NCI-H69 (cell line): Measurements from ENCODE around the gene NCF1.
A peak's percentile ranks its signal among the peaks of the same experiment; 100 is the strongest.
"Not testable (repeated sequence)": the region's sequence is repeated elsewhere in the genome, so short reads cannot be mapped to it uniquely, and the experiment has no call there.

Experiments used
- DNase-seq: peaks from one replicate; lab custom pipeline; 2025; lab: John Stamatoyannopoulos, UW

The NCF1 gene

DNA sequence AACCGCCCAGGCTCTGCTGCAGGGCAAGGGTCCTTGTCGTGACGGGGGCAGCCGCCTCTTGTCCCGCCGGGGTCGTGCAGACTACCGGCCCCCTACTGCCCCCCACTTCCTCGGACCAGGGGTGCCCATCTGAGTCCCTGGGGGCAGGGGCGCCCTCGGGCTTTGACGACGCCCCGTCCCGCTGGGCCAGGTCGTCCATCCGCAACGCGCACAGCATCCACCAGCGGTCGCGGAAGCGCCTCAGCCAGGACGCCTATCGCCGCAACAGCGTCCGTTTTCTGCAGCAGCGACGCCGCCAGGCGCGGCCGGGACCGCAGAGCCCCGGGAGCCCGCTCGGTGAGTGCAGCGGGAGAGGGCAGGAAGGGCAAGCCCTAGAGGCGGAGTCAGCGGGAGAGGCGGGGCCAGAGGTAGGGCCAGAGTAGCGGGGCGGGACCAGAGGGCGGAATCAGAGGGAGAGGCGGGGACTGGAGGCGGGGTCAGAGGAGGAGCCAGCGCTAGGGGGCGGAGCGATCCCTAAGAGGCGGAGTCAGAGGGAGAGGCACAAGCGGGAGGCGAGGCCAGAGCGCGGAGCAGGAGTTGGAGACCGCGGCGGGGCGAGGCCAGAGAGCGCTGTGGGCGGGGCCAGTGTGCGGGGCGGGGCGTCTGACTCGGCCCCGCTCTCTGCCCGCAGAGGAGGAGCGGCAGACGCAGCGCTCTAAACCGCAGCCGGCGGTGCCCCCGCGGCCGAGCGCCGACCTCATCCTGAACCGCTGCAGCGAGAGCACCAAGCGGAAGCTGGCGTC, 14.7 kb downstream of the NCF1 start:
- peak; percentile 87 for DNase-seq

DNA sequence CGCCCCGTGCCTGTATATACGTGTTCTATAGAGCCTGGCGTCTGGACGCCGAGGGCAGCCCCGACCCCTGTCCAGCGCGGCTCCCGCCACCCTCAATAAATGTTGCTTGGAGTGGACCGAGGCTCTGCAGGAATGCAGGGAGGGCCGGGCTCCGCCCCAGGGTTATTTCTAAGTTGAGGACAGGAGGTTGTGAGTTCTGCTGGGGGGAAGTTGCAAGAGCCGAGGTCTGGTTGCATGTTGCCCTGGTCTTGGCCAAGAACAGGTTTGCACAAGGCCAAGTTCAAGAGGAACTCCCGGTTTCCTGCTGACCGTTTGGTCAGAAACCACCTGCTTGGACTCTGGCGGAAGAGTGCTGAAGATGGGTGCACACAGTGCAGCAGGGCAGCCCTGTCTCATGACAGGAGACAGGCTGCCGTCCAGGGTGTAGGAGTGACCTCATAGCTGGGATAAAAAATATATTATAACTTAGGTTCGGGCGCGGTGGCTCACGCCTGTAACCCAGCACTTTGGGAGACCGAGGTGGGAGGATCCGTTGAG, 15.5 kb downstream of the NCF1 start:
- DNase-seq, result not testable (repeated sequence)

DNA sequence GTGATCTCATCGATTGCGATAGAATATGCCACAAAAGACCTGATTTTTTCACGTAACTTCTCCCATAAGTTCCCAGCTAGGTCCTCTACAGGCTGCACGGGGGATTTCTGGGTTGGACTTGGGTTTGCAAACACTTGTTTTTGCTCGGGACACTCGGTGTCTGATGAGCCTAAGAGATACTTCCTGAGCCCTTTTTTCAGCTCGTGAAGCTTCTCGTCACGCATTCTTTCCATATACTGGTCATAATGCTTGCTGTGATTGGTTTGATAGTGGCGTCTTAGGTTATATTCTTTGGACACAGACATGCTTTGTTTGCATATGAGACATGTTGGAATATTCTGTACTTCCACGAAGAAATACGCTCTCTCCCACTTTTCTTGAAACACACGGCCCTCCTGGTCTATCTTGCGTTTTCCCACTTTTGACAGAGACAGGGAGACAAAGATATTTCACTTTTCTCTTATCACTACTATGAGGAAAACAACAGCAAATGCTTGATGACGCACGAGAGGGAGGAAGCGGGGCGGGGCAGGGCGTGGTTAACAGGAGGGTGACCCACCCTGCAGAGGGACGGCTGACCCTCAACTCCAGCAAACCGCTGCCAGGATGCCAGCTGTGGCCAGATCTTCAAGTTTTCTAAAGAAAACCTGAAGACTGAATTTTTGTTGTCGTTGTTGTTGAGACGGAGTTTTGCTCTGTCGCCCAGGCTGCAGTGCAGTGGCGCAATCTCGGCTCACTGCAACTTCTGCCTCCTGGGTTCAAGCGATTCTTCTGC, 24.2 kb downstream of the NCF1 start:
- not testable (repeated sequence) for DNase-seq

DNA sequence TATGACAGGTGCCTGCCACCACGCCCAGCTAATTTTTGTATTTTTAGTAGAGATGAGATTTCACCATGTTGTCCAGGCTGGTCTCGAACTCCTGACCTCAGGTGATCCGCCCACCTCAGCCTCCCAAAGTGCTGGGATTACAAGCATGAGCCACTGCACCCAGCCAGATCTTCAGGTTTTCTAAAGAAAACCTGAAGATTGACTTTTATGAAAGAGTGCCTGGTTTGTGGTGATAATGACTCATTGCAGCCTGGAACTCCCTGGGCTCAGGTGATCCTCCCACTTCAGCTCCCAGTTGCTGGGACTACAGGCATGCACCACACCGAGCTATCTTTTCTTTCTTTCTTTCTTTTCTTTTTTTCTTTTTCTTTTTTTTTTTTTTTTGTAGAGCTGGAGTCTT, 24.8 kb downstream of the NCF1 start:
- not testable (repeated sequence) for DNase-seq

DNA sequence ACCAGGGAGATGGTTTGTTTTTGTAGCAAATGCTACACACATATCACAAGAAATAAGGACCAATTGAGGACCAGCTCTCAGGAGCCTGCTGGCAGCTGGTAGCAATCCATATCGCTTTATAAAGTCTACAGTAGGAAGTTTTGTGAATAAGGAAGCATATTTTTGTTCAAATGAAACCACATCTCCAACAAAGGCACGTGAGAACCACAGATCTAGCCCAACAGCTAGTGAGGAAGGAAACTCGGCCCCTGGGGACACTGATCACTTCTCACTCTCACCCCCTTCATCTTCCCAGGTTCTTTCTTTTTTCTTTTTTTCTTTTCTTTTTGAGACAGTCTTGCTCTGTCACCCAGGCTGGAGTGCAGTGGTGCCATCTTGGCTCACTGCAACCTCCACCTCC, 42.1 kb downstream of the NCF1 start:
- not testable (repeated sequence) for DNase-seq

DNA sequence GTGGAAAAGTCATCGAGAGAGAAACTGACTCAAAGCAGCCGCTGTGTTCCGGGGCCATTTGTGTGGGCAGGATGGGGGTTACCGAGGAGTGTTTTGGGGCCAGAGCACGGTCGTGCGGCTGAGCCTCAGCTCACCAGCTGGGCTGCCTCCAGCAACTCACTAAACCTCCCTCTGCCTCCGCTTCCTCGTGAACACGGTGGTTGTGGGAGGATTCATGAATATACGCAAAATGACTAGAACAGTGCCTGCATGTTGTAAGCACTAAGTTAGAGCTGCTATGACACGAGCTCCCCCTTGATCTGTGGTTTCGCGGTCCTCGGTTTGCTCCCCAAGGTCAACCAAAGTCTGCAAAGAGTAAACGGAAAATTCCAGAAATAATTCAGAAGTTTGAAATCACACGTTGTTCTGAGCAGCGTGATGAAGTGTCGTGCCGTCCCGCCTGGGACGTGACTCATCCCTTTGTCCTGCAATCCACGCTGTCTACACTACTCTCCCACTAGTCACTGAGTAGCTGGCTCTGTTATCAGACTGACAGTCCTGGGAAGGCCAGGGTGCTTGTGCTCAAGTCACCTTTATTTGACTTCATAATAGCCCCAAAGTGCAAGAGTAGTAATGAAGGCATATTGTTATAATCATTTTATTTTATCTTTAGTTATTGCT, 46.5 kb downstream of the NCF1 start:
- DNase-seq, result not testable (repeated sequence)

DNA sequence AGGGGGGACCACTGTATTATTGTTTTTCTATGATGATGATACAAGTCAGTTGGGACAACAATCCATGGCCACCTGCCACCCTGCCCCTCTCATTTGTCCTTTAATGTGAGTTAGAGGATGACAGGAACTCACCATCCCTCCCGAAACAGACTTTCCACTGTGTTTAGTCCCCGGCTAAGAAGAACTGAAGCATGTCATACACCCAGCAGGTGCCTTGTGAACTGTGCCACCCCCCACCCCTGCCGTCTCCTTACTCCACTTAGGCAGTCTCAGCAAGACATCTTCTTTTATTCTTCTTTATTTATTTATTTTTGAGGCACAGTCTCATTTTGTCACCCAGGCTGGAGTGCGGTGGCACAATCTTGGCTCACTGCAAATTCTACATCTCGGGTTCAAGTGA, 47.4 kb downstream of the NCF1 start:
- not testable (repeated sequence) for DNase-seq

DNA sequence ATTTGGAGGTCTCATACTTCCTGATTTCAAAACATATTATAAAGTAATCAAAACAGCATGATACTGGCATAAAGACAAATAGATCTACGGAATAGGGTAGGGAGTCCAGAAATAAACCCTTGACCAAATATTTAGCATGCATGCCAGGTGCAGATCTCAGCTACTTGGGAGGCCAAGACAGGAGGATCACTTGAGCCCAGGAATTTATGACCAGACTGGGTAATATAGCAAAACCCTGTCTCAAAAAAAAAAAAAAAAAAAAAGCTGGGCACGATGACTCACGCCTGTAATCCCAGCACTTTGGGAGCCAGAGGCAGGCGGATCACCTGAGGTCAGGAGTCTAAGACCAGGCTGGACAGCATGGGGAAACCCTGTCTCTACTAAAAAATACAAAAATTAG, 56.1 kb downstream of the NCF1 start:
- DNase-seq, result not testable (repeated sequence)

DNA sequence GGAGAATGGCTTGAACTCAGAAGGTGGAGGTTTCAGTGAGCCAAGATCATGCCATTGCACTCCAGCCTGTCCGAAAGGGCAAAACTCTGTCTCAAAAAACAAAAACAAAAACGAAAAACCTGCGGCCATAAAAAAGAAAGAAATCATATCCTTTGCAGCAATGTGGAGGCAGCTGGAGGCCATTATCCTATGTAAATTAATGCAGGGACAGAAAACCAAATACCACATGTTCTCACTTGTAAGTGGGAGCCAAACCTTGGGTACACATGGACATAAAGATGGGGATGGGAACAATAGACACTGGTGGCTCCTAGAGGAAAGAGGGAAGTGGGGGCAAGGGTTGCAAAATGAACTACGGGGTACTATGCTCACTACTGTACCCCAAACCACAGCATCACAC, 56.6 kb downstream of the NCF1 start:
- DNase-seq, result not testable (repeated sequence)
